ENCODE data around the gene CABP4. TPM values are rescaled to one million over a fixed set of nuclear protein-coding genes. Genes with fewer than 3 reads are reported as not detected.
A peak's percentile ranks its signal among the peaks of the same experiment; 100 is the strongest.
"Not testable (repeated sequence)": the region's sequence is repeated elsewhere in the genome, so short reads cannot be mapped to it uniquely, and the experiment has no call there.

Gene CABP4
- total RNA-seq, 2 donors from 2014 or later, result 5.3 to 5.7 TPM

GRCh38 chr11:67482827-67483798 is 28.0 kb downstream of the CABP4 start, which contains the start of gene AIP:
AIP (plus strand) TSS chr11:67483026; CDS start chr11:67483159, 133 bp downstream.
- H3K27ac ChIP-seq, result peak within 1 kb of the TSS; percentile 75 to 78
- H3K4me1 ChIP-seq (ENCODE audit: control insufficient read depth in 1 of 2, low read depth in 2 of 2), result peaks cover 18 to 27% of the 10 kb centered on the region in 2 donors
- H3K36me3 ChIP-seq, result peaks cover 4% of the 10 kb centered on the region
- no peaks in the 10 kb centered on the region for H3K27me3 ChIP-seq (replicated peaks; ENCODE audit: insufficient read depth)
- peak within 1 kb of the TSS; percentile 72 for H3K4me3 ChIP-seq
- TF ChIP-seq CTCF (IDR thresholded peaks at IDR 0.05), result no peak
- DNase-seq (ENCODE audit: low spot score) (peak; percentile 92), ATAC-seq (ENCODE audit: insufficient number of reproducible peaks, low FRiP score, low read depth) (peak; percentile 98)
- no peaks in the 10 kb centered on the region for H3K9me3 ChIP-seq

- no peaks in the 10 kb centered on the region for H3K27me3 ChIP-seq (replicated peaks; ENCODE audit: insufficient read depth)
- H3K4me3 ChIP-seq, result peak overlapping the region; percentile 72
- H3K27ac ChIP-seq, result peak overlapping the region in 1 of 2 donors; percentile 75
- no peak for ATAC-seq (ENCODE audit: insufficient number of reproducible peaks, low FRiP score, low read depth)
- no peak for DNase-seq (ENCODE audit: low spot score)
- H3K4me1 ChIP-seq (ENCODE audit: control insufficient read depth in 1 of 2, low read depth in 2 of 2), result peaks cover 18 to 27% of the 10 kb centered on the region in 2 donors
- no peaks in the 10 kb centered on the region for H3K9me3 ChIP-seq
- TF ChIP-seq CTCF (IDR thresholded peaks at IDR 0.05), result no peak
- H3K36me3 ChIP-seq, result peaks cover 4% of the 10 kb centered on the region
These were observed 28.9 kb downstream of the CABP4 start for GRCh38 chr11:67483831-67484665.

- H3K4me1 ChIP-seq (ENCODE audit: control insufficient read depth in 1 of 2, low read depth in 2 of 2), result peaks cover 18 to 27% of the 10 kb centered on the region in 2 donors
- H3K4me3 ChIP-seq, result peak overlapping the region; percentile 7
- peaks cover 4% of the 10 kb centered on the region for H3K36me3 ChIP-seq
- no peaks in the 10 kb centered on the region for H3K27me3 ChIP-seq (replicated peaks; ENCODE audit: insufficient read depth)
- ATAC-seq (ENCODE audit: insufficient number of reproducible peaks, low FRiP score, low read depth) (no peak), DNase-seq (ENCODE audit: low spot score) (no peak)
- no peak overlapping the region for H3K27ac ChIP-seq
- no peaks in the 10 kb centered on the region for H3K9me3 ChIP-seq
- no peak for TF ChIP-seq CTCF (IDR thresholded peaks at IDR 0.05)
These were observed 29.7 kb downstream of the CABP4 start for GRCh38 chr11:67484847-67485311.

GRCh38 chr11:67485873-67486361 is 30.8 kb downstream of the CABP4 start:
- DNase-seq (ENCODE audit: low spot score); H3K4me3 ChIP-seq; H3K27ac ChIP-seq; ATAC-seq (ENCODE audit: insufficient number of reproducible peaks, low FRiP score, low read depth); H3K9me3 ChIP-seq; H3K27me3 ChIP-seq (replicated peaks; ENCODE audit: insufficient read depth): not testable (repeated sequence)
- Histone ChIP-seq H3K4me1 (ENCODE audit: control insufficient read depth in 1 of 2, low read depth in 2 of 2) (peaks cover 18 to 27% of the 10 kb centered on the region in 2 donors), H3K36me3 (peaks cover 13% of the 10 kb centered on the region)

- Histone ChIP-seq H3K36me3 (peaks cover 19% of the 10 kb centered on the region), H3K27me3 (replicated peaks; ENCODE audit: insufficient read depth) (no peaks in the 10 kb centered on the region), H3K9me3 (no peaks in the 10 kb centered on the region), H3K27ac (no peak overlapping the region), H3K4me1 (ENCODE audit: control insufficient read depth in 1 of 2, low read depth in 2 of 2) (peaks cover 18 to 27% of the 10 kb centered on the region in 2 donors), H3K4me3 (no peak overlapping the region)
- no peak for DNase-seq (ENCODE audit: low spot score)
- TF ChIP-seq CTCF (IDR thresholded peaks at IDR 0.05), result no peak
- ATAC-seq (ENCODE audit: insufficient number of reproducible peaks, low FRiP score, low read depth), result no peak
These were observed 31.5 kb downstream of the CABP4 start for GRCh38 chr11:67486481-67487195.
